ENCODE results near the gene ASAP2. TPM values are rescaled to one million over a fixed set of nuclear protein-coding genes. Genes with fewer than 3 reads are reported as not detected.
A peak's percentile ranks its signal among the peaks of the same experiment; 100 is the strongest.

The ASAP2 gene
- total RNA-seq, 1 donor from 2014 or later: 10.1 TPM

GRCh38 chr2:9282128-9283112 is 75.8 kb downstream of the ASAP2 start:
- intact Hi-C loops (cut with micrococcal nuclease): no loop called here
- peak; percentile 51 for ATAC-seq
- DNase-seq: no peak

- DNase-seq (no peak), ATAC-seq (no peak)
- intact Hi-C loops (cut with micrococcal nuclease): no loop called here
These were observed 78.1 kb downstream of the ASAP2 start for GRCh38 chr2:9284521-9285297.

- DNase-seq (no peak), ATAC-seq (no peak)
- intact Hi-C loops (cut with micrococcal nuclease): no loop called here
These were observed 78.8 kb downstream of the ASAP2 start for GRCh38 chr2:9285385-9285920.

- no peak for ATAC-seq
- DNase-seq: no peak
- intact Hi-C loops (cut with micrococcal nuclease): no loop called here
These were observed 79.3 kb downstream of the ASAP2 start for GRCh38 chr2:9285921-9286320.

GRCh38 chr2:9286554-9287399 is 80.2 kb downstream of the ASAP2 start:
- intact Hi-C loops (cut with micrococcal nuclease): no loop called here
- DNase-seq (no peak), ATAC-seq (no peak)

- intact Hi-C loops (cut with micrococcal nuclease): no loop called here
- DNase-seq: no peak
- ATAC-seq: no peak
These were observed 80.9 kb downstream of the ASAP2 start for GRCh38 chr2:9287400-9288045.

- ATAC-seq (no peak), DNase-seq (no peak)
- intact Hi-C loops (cut with micrococcal nuclease): no loop called here
These were observed 81.6 kb downstream of the ASAP2 start for GRCh38 chr2:9288233-9288632.

- ATAC-seq: no peak
- intact Hi-C loops (cut with micrococcal nuclease): no loop called here
- no peak for DNase-seq
These were observed 82.2 kb downstream of the ASAP2 start for GRCh38 chr2:9288681-9289338.

- intact Hi-C loops (cut with micrococcal nuclease): no loop called here
- DNase-seq (no peak), ATAC-seq (no peak)
These were observed 84.7 kb downstream of the ASAP2 start for GRCh38 chr2:9291331-9291730.

- ATAC-seq: no peak
- intact Hi-C loops (cut with micrococcal nuclease): no loop called here
- DNase-seq: no peak
These were observed 85.3 kb downstream of the ASAP2 start for GRCh38 chr2:9291866-9292265.

GRCh38 chr2:9292426-9292825 is 85.8 kb downstream of the ASAP2 start:
- intact Hi-C loops (cut with micrococcal nuclease): no loop called here
- ATAC-seq (no peak), DNase-seq (no peak)

- ATAC-seq: no peak
- intact Hi-C loops (cut with micrococcal nuclease): no loop called here
- DNase-seq: no peak
These were observed 88.2 kb downstream of the ASAP2 start for GRCh38 chr2:9294764-9295163.

GRCh38 chr2:9296559-9296958 is 89.9 kb downstream of the ASAP2 start:
- intact Hi-C loops (cut with micrococcal nuclease): no loop called here
- DNase-seq: no peak
- no peak for ATAC-seq

GRCh38 chr2:9297156-9297555 is 90.5 kb downstream of the ASAP2 start:
- intact Hi-C loops (cut with micrococcal nuclease): no loop called here
- ATAC-seq: no peak

GRCh38 chr2:9297807-9298206 is 91.2 kb downstream of the ASAP2 start:
- ATAC-seq (no peak), DNase-seq (no peak)
- intact Hi-C loops (cut with micrococcal nuclease): no loop called here

More at GRCh38 chr2:9297156-9297555, 90.5 kb downstream of the ASAP2 start:
- DNase-seq: no peak

GRCh38 chr2:9298583-9298982 is 92.0 kb downstream of the ASAP2 start:
- DNase-seq: no peak
- ATAC-seq: no peak
- intact Hi-C loops (cut with micrococcal nuclease): no loop called here

- intact Hi-C loops (cut with micrococcal nuclease): no loop called here
- ATAC-seq: no peak
- DNase-seq: no peak
These were observed 92.8 kb downstream of the ASAP2 start for GRCh38 chr2:9299161-9300100.
